SK-N-SH (cell line): ENCODE measurements around the gene JAM2.

Experiments used
- TF ChIP-seq, protein P1 (sequence below): fragments of 200-600 bp; sonication (generic); IDR thresholded peaks from 2 replicates; pipeline ENCODE4 v1.6.1; 2017; ENCODE audit warnings: antibody characterized with exemption, mild to moderate bottlenecking, moderate library complexity
- TF ChIP-seq, protein P2 (sequence below): IDR thresholded peaks from 2 replicates; pipeline ENCODE4 v1.4.0; 2012; ENCODE audit warnings: low read depth

DNA sequence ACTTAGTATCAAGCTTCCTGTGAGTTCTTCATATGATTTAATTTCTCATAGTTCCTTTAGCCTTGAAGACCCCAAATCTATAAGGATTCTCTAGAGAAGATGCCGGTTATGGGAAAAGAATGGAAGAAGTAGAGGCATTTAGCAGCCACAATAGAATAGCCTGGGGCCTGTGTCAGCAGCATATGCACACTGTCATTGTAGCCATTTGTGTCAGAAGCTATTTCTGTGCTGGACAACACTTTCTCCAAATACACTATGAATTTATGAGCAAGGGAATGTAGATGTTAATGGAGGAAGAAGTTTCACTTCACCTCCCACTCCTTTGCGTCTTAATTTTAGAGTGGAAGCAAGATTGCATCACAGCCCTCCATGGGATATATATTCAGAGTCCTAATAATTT lies 17.4 kb downstream of the JAM2 start:
- TF ChIP-seq, protein P1, sequence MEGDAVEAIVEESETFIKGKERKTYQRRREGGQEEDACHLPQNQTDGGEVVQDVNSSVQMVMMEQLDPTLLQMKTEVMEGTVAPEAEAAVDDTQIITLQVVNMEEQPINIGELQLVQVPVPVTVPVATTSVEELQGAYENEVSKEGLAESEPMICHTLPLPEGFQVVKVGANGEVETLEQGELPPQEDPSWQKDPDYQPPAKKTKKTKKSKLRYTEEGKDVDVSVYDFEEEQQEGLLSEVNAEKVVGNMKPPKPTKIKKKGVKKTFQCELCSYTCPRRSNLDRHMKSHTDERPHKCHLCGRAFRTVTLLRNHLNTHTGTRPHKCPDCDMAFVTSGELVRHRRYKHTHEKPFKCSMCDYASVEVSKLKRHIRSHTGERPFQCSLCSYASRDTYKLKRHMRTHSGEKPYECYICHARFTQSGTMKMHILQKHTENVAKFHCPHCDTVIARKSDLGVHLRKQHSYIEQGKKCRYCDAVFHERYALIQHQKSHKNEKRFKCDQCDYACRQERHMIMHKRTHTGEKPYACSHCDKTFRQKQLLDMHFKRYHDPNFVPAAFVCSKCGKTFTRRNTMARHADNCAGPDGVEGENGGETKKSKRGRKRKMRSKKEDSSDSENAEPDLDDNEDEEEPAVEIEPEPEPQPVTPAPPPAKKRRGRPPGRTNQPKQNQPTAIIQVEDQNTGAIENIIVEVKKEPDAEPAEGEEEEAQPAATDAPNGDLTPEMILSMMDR = no peak
- TF ChIP-seq, protein P2, sequence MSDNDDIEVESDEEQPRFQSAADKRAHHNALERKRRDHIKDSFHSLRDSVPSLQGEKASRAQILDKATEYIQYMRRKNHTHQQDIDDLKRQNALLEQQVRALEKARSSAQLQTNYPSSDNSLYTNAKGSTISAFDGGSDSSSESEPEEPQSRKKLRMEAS = no peak
